A673 (cell line): ENCODE data around the gene SCRN2.

Experiments
- CTCF ChIP-seq: fragments of 300-800, 200-600 bp; sonication (generic); conservative IDR thresholded peaks from 2 replicates; pipeline ENCODE4 v1.5.1; 2017; ENCODE audit warnings: low read depth, mild to moderate bottlenecking, antibody characterized with exemption, low read length, moderate library complexity, mixed read lengths
- EZH2 ChIP-seq: fragments of 200-600 bp; sonication (generic); IDR thresholded peaks from 2 replicates; pipeline ENCODE4 v1.6.1; 2017; ENCODE audit warnings: borderline replicate concordance, low read depth, mild to moderate bottlenecking, mixed read lengths, antibody characterized with exemption, low read length; ENCODE audit not compliant: poor library complexity, severe bottlenecking

GRCh38 chr17:47851764-47852112 lies 10.7 kb upstream of the SCRN2 start:
- TF ChIP-seq EZH2: no peak
- TF ChIP-seq CTCF: no peak
